DOHH2 (cell line): Measurements from ENCODE around the gene OR52N2.

Experiments used
- EZH2phosphoT487 ChIP-seq: fragments of 200-600 bp; sonication (generic); IDR thresholded peaks from 2 replicates; pipeline ENCODE4 v1.6.1; 2017; ENCODE audit warnings: borderline replicate concordance, mild to moderate bottlenecking, antibody characterized with exemption, low read length, moderate library complexity, mixed read lengths
- TF ChIP-seq, protein P1 (sequence below): fragments of 200-600 bp; sonication (generic); IDR thresholded peaks from one replicate; pipeline ENCODE4 v1.5.1; 2014; ENCODE audit warnings: antibody characterized with exemption, mild to moderate bottlenecking, low read depth, low read length; ENCODE audit not compliant: poor library complexity, severe bottlenecking

DNA sequence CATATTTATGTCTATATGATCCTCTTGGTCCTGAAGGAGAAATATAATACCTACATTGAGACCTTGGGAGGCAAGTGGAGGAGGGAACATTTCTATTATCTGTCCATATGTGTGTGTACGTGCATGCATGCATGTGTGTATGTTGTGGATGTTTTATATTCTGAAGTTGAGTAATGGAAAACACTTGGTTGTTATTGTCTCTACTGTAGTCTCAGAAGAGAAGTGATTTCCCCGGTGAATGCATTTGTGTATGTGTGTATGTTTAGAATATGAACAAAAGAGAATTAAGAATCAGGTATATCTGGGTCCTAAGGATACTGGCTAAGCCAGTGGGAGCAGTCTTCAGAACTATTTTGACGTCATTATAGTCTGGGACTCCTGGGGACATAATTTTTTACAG lies 17.6 kb upstream of the OR52N2 start, which contains the start of gene OR52N1:
- TF ChIP-seq, protein P1, sequence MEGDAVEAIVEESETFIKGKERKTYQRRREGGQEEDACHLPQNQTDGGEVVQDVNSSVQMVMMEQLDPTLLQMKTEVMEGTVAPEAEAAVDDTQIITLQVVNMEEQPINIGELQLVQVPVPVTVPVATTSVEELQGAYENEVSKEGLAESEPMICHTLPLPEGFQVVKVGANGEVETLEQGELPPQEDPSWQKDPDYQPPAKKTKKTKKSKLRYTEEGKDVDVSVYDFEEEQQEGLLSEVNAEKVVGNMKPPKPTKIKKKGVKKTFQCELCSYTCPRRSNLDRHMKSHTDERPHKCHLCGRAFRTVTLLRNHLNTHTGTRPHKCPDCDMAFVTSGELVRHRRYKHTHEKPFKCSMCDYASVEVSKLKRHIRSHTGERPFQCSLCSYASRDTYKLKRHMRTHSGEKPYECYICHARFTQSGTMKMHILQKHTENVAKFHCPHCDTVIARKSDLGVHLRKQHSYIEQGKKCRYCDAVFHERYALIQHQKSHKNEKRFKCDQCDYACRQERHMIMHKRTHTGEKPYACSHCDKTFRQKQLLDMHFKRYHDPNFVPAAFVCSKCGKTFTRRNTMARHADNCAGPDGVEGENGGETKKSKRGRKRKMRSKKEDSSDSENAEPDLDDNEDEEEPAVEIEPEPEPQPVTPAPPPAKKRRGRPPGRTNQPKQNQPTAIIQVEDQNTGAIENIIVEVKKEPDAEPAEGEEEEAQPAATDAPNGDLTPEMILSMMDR: no peak
- no peak for TF ChIP-seq EZH2phosphoT487
